ENCODE data around the gene MIER1.

DNA sequence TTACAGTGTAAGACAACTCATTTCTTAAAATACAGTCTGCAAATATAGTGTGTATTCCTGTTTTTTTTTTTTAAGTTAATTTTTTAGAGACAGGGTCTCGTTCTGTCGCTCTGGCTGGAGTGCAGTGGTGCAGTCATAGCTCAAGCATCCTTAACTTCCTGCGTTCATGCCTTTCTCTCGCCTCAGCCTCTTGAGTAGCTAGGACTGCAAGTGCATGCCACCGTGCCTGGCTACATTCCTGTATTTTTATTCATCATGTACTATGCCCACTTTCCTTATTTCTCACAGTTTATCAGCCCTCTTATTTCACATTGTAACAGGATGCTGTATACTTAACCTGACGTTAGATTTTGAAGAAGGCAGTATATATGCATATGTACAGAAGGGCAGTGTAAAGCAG is 26.7 kb downstream of the MIER1 start:
- no peak for TF ChIP-seq CTCF (IDR thresholded peaks at IDR 0.05)
- no peak for TF ChIP-seq POLR2A (IDR thresholded peaks at IDR 0.05)
